ENCODE measurements around the gene ENTREP3. TPM values are rescaled to one million over a fixed set of nuclear protein-coding genes. Genes with fewer than 3 reads are reported as not detected.
"Not testable (repeated sequence)": the region's sequence is repeated elsewhere in the genome, so short reads cannot be mapped to it uniquely, and the experiment has no call there.

The ENTREP3 gene
- total and polyA plus RNA-seq, 4 donors = 6.0 to 28.7 (median 24.1) TPM

DNA sequence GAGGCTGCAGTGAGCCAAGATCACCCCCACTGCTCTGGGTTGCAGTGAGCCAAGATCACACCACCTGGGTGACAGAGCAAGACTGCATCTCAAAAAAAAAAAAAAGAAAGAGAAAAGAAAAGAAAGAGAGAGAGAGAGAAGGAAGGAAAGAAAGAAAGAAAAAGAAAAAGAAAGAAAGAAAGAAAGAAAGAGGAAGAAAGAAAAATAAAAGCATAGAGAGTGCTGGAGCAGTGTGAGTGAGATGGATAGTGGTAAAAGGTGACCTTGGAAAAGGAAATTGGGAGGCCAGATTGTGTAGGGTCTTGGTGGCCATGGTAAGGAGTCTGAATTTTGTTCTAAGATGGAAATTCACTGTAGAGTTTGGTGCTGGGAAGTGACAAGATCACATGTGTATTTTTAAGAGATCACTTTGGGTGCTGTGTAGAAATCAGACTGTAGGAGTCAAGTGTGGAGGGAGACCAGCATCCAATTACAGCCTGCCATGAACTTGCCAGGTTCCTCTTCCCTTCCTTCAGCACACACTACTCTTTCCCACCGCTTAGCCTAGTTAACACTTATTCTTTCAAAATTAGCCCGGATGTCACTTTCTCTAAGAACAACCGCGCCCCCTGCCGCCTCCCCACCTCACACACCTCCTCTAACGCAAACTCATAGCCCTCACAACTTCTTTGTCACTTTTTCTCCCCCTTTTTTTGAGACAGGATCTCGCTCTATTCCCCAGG, 28.9 kb downstream of the ENTREP3 start:
- peak overlapping the region in 1 of 2 donors; percentile 83 for H3K27ac ChIP-seq (ENCODE audit: low read depth in 1 of 2, low read length in 2 of 2)
- no peaks in the 10 kb centered on the region for H3K9me3 ChIP-seq (ENCODE audit: control insufficient read depth, low read length)
- no peaks in the 10 kb centered on the region for H3K27me3 ChIP-seq (ENCODE audit: control insufficient read depth in 1 of 2, insufficient read depth in 2 of 2, low read length in 1 of 2)
- peak overlapping the region; percentile 37 to 57 for H3K4me3 ChIP-seq (ENCODE audit: low read length in 2 of 2)
- H3K36me3 ChIP-seq (ENCODE audit: control insufficient read depth in 1 of 2, insufficient read depth in 2 of 2, low read length in 1 of 2) = no peaks in the 10 kb centered on the region
- H3K4me1 ChIP-seq (ENCODE audit: control insufficient read depth in 1 of 2, insufficient read depth in 2 of 2, low read length in 2 of 2) = peaks cover 5 to 8% of the 10 kb centered on the region in 2 donors
- ATAC-seq (ENCODE audit: low FRiP score) (peak; percentile 84), DNase-seq (peak; percentile 86 to 93)
- intact Hi-C loops (cut with DNase I) = loop anchor here in 1 of 2 donors (5.0 kb wide), 2 partner anchors 34 to 49 kb away; no protein-coding TSS in a partner anchor
- 1 to 2% methylated on average over 7 of the region's 7 CpGs for WGBS, 2 donors

GRCh38 chr1:155225404-155225759, 29.9 kb downstream of the ENTREP3 start:
- H3K4me1 ChIP-seq (ENCODE audit: control insufficient read depth in 1 of 2, insufficient read depth in 2 of 2, low read length in 2 of 2); H3K36me3 ChIP-seq (ENCODE audit: control insufficient read depth in 1 of 2, insufficient read depth in 2 of 2, low read length in 1 of 2); H3K9me3 ChIP-seq (ENCODE audit: control insufficient read depth, low read length); H3K27me3 ChIP-seq (ENCODE audit: control insufficient read depth in 1 of 2, insufficient read depth in 2 of 2, low read length in 1 of 2); ATAC-seq (ENCODE audit: low FRiP score); H3K4me3 ChIP-seq (ENCODE audit: low read length in 2 of 2); DNase-seq: not testable (repeated sequence)
- intact Hi-C loops (cut with DNase I) = loop anchor here in 1 of 2 donors (5.0 kb wide), 2 partner anchors 33 to 48 kb away; no protein-coding TSS in a partner anchor
- H3K27ac ChIP-seq (ENCODE audit: low read depth in 1 of 2, low read length in 2 of 2) = peak overlapping the region in 1 of 2 donors; percentile 58
- 96 to 97% methylated on average over 8 of the region's 8 CpGs for WGBS, 2 donors

GRCh38 chr1:155223047-155223446, 32.2 kb downstream of the ENTREP3 start:
- DNase-seq (no peak), ATAC-seq (ENCODE audit: low FRiP score) (no peak)
- Histone ChIP-seq H3K4me3 (ENCODE audit: low read length in 2 of 2) (no peak overlapping the region), H3K27me3 (ENCODE audit: control insufficient read depth in 1 of 2, insufficient read depth in 2 of 2, low read length in 1 of 2) (no peaks in the 10 kb centered on the region), H3K36me3 (ENCODE audit: control insufficient read depth in 1 of 2, insufficient read depth in 2 of 2, low read length in 1 of 2) (no peaks in the 10 kb centered on the region), H3K9me3 (ENCODE audit: control insufficient read depth, low read length) (no peaks in the 10 kb centered on the region), H3K4me1 (ENCODE audit: control insufficient read depth in 1 of 2, insufficient read depth in 2 of 2, low read length in 2 of 2) (peaks cover 5 to 8% of the 10 kb centered on the region in 2 donors), H3K27ac (ENCODE audit: low read depth in 1 of 2, low read length in 2 of 2) (no peak overlapping the region)
- intact Hi-C loops (cut with DNase I) = no loop called here
- 86 to 88% methylated on average over 7 of the region's 7 CpGs for WGBS, 2 donors

DNA sequence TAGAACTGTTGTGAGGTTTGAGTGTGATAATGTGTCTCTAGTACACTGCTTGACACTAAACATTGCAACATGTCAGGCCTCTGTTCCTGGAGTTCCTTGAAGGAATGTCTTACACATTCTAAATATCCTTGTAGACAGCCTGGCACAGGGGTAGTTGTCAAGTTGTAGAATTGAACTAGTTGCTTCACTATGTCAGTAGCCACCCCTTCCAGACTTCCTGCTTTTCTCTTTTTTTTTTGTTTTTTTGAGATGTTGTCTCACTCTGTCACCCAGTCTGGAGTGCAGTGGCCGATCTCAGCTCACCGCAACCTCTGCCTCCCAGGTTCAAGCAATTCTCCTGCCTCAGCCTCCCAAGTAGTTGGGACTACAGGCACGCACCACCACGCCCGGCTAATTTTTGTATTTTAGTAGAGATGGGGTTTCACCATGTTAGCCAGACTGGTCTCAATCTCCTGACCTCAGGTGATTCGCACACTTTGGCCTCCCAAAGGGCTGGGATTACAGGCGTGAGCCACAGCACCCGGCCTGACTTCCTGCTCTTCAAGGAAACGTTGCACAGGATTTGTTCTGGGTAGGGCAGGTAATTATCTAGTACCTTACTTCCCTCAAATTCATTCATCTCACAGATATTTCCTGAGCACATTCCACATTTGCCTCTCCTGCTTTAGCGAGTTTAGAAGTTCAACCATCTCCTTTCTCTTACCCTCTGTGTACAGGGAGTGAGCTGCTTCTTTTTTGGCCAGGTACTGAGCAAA, 34.9 kb downstream of the ENTREP3 start:
- 93 to 94% methylated on average over 10 of the region's 10 CpGs for WGBS, 2 donors
- H3K9me3 ChIP-seq (ENCODE audit: control insufficient read depth, low read length); intact Hi-C loops (cut with DNase I); H3K4me3 ChIP-seq (ENCODE audit: low read length in 2 of 2); DNase-seq; H3K36me3 ChIP-seq (ENCODE audit: control insufficient read depth in 1 of 2, insufficient read depth in 2 of 2, low read length in 1 of 2); H3K27ac ChIP-seq (ENCODE audit: low read depth in 1 of 2, low read length in 2 of 2); H3K27me3 ChIP-seq (ENCODE audit: control insufficient read depth in 1 of 2, insufficient read depth in 2 of 2, low read length in 1 of 2); H3K4me1 ChIP-seq (ENCODE audit: control insufficient read depth in 1 of 2, insufficient read depth in 2 of 2, low read length in 2 of 2); ATAC-seq (ENCODE audit: low FRiP score): not testable (repeated sequence)

DNA sequence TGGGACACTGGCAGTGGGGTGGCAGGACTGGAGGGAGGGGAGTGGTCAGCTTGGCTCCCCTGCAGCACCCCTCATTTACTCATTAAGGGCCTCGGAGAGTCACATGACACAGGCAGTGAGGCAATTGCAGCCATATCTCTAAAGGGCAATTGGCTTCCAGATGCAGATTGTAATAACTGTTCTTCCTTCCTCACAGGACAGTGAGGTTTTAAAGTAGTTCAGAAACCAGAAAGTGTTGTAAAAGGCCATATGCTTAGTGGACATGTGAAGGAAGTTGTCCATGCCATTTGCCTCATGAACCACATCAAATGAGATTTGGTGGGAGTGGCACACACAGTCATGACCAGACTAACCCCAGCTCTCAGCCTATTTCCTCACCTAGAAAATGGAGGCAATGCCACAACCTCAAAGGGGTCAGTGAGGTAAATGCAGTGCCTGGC, 35.7 kb downstream of the ENTREP3 start:
- intact Hi-C loops (cut with DNase I) = no loop called here
- DNase-seq (no peak), ATAC-seq (ENCODE audit: low FRiP score) (peak; percentile 53)
- WGBS, 2 donors = 0 to 11% methylated on average over 1 of the region's 1 CpG
- no peak overlapping the region for H3K27ac ChIP-seq (ENCODE audit: low read depth in 1 of 2, low read length in 2 of 2)
- no peaks in the 10 kb centered on the region for H3K36me3 ChIP-seq (ENCODE audit: control insufficient read depth in 1 of 2, insufficient read depth in 2 of 2, low read length in 1 of 2)
- no peaks in the 10 kb centered on the region for H3K9me3 ChIP-seq (ENCODE audit: control insufficient read depth, low read length)
- no peaks in the 10 kb centered on the region for H3K27me3 ChIP-seq (ENCODE audit: control insufficient read depth in 1 of 2, insufficient read depth in 2 of 2, low read length in 1 of 2)
- H3K4me3 ChIP-seq (ENCODE audit: low read length in 2 of 2) = no peak overlapping the region
- H3K4me1 ChIP-seq (ENCODE audit: control insufficient read depth in 1 of 2, insufficient read depth in 2 of 2, low read length in 2 of 2) = peaks cover 0 to 3% of the 10 kb centered on the region in 2 donors

GRCh38 chr1:155218854-155219591, 36.3 kb downstream of the ENTREP3 start:
- DNase-seq (no peak), ATAC-seq (ENCODE audit: low FRiP score) (peak; percentile 67)
- WGBS, 2 donors = 43 to 51% methylated on average over 7 of the region's 7 CpGs
- Histone ChIP-seq H3K9me3 (ENCODE audit: control insufficient read depth, low read length) (no peaks in the 10 kb centered on the region), H3K27me3 (ENCODE audit: control insufficient read depth in 1 of 2, insufficient read depth in 2 of 2, low read length in 1 of 2) (no peaks in the 10 kb centered on the region), H3K4me1 (ENCODE audit: control insufficient read depth in 1 of 2, insufficient read depth in 2 of 2, low read length in 2 of 2) (no peaks in the 10 kb centered on the region), H3K27ac (ENCODE audit: low read depth in 1 of 2, low read length in 2 of 2) (no peak overlapping the region), H3K4me3 (ENCODE audit: low read length in 2 of 2) (no peak overlapping the region), H3K36me3 (ENCODE audit: control insufficient read depth in 1 of 2, insufficient read depth in 2 of 2, low read length in 1 of 2) (no peaks in the 10 kb centered on the region)
- intact Hi-C loops (cut with DNase I) = no loop called here

DNA sequence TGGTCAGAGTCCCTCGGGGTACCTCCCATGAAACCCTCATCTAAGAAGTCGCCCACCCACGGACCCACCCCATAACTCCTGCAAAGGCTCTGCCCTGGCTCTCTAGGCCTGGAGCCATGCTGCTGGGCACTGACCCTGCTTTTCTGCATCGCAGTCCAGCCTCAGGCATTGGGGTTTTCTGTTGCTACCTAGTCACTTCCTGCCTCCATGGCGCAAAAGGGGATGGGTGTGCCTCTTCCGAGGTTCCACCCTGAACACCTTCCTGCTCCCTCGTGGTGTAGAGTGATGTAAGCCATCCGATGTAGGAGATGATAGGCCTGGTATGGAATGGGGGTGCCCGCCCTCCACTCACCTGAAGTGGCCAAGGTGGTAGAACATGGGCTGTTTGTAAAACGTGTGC, 40.6 kb downstream of the ENTREP3 start:
- intact Hi-C loops (cut with DNase I); DNase-seq; H3K27ac ChIP-seq (ENCODE audit: low read depth in 1 of 2, low read length in 2 of 2); H3K27me3 ChIP-seq (ENCODE audit: control insufficient read depth in 1 of 2, insufficient read depth in 2 of 2, low read length in 1 of 2); H3K36me3 ChIP-seq (ENCODE audit: control insufficient read depth in 1 of 2, insufficient read depth in 2 of 2, low read length in 1 of 2); H3K9me3 ChIP-seq (ENCODE audit: control insufficient read depth, low read length); ATAC-seq (ENCODE audit: low FRiP score); H3K4me1 ChIP-seq (ENCODE audit: control insufficient read depth in 1 of 2, insufficient read depth in 2 of 2, low read length in 2 of 2); H3K4me3 ChIP-seq (ENCODE audit: low read length in 2 of 2): not testable (repeated sequence)
- 88% methylated on average over 9 of the region's 10 CpGs for WGBS, 2 donors

GRCh38 chr1:155212051-155212440, 43.2 kb downstream of the ENTREP3 start:
- DNase-seq = peak in 1 of 2 donors; percentile 30
- WGBS, 2 donors = 45 to 50% methylated on average over 7 of the region's 7 CpGs
- H3K9me3 ChIP-seq (ENCODE audit: control insufficient read depth, low read length); intact Hi-C loops (cut with DNase I); H3K4me3 ChIP-seq (ENCODE audit: low read length in 2 of 2); ATAC-seq (ENCODE audit: low FRiP score); H3K27me3 ChIP-seq (ENCODE audit: control insufficient read depth in 1 of 2, insufficient read depth in 2 of 2, low read length in 1 of 2); H3K36me3 ChIP-seq (ENCODE audit: control insufficient read depth in 1 of 2, insufficient read depth in 2 of 2, low read length in 1 of 2); H3K4me1 ChIP-seq (ENCODE audit: control insufficient read depth in 1 of 2, insufficient read depth in 2 of 2, low read length in 2 of 2): not testable (repeated sequence)
- H3K27ac ChIP-seq (ENCODE audit: low read depth in 1 of 2, low read length in 2 of 2) = peak overlapping the region in 1 of 2 donors; percentile 50
